Lung (tissue), 12 donors: Measurements from ENCODE around the gene SIM2. TPM values are rescaled to one million over a fixed set of nuclear protein-coding genes. Genes with fewer than 3 reads are reported as not detected.
A peak's percentile ranks its signal among the peaks of the same experiment; 100 is the strongest.

Experiments used
- ATAC-seq: fragments of 200-7000 bp; cut with Tn5 transposase; one replicate; pipeline ENCODE4 v1.9.1; 2020; ENCODE audit warnings: moderate number of reproducible peaks; ENCODE audit not compliant: insufficient read depth, low FRiP score
- DNase-seq, 3 donors: peaks; one replicate each; pipeline ENCODE4 v3.0.0-alpha.2; 2013 to 2017
- H3K27ac ChIP-seq, 2 donors: one replicate each; pipeline ENCODE4 v1.5.1; 2013; ENCODE audit warnings: mild to moderate bottlenecking in 2 of 2, moderate library complexity in 2 of 2, control low read depth in 1 of 2, inconsistent platforms in 1 of 2, low read depth in 1 of 2, low read length in 1 of 2
- H3K27me3 ChIP-seq, 3 donors: one replicate each; pipeline ENCODE4 v1.5.1; 2013; ENCODE audit warnings: low read length in 2 of 3; ENCODE audit not compliant: control insufficient read depth in 3 of 3, insufficient read depth in 3 of 3
- H3K36me3 ChIP-seq, 4 donors: one replicate each; pipeline ENCODE4 v1.5.1; 2013; ENCODE audit warnings: low read length in 4 of 4, mild to moderate bottlenecking in 1 of 4, moderate library complexity in 1 of 4; ENCODE audit not compliant: control insufficient read depth in 4 of 4, insufficient read depth in 4 of 4
- H3K4me1 ChIP-seq, 5 donors: one replicate each; pipeline ENCODE4 v1.5.1; 2013; ENCODE audit warnings: low read length in 5 of 5, mild to moderate bottlenecking in 2 of 5, moderate library complexity in 1 of 5; ENCODE audit not compliant: control insufficient read depth in 5 of 5, insufficient read depth in 5 of 5
- H3K4me3 ChIP-seq: one replicate; pipeline ENCODE4 v1.5.1; 2013; ENCODE audit warnings: mild to moderate bottlenecking, control low read depth, moderate library complexity
- H3K9ac ChIP-seq, 2 donors: one replicate each; pipeline ENCODE4 v1.5.1; 2013; ENCODE audit warnings: low read length in 2 of 2, control low read depth in 1 of 2; ENCODE audit not compliant: insufficient read depth in 1 of 2
- H3K9me3 ChIP-seq, 4 donors: one replicate each; pipeline ENCODE4 v1.5.1; 2013; ENCODE audit warnings: low read length in 3 of 4, mild to moderate bottlenecking in 1 of 4, moderate library complexity in 1 of 4; ENCODE audit not compliant: control insufficient read depth in 4 of 4, insufficient read depth in 3 of 4
- WGBS, 2 donors: extraction: QIAGEN DNeasy Blood & Tissue Kit; methylation state at CpG; one replicate each; pipeline ENCODE4 v1.1.7; 2013; 5-methylcytosine and 5-hydroxymethylcytosine counted together
- polyA plus RNA-seq, 2 donors: library from polyadenylated mRNA; stranded (reverse); fragments of 200-250 nt; gene quantifications; one replicate each; pipeline ENCODE4 v1.2.1, GENCODE V29; 2013
- total RNA-seq, 2 donors: library from RNA; depleted of rRNA in 1 of 2; stranded (reverse); fragments of >200 nt in 1 of 2; gene quantifications; one replicate each; pipeline ENCODE4 v1.2.1, GENCODE V29; 2014 to 2021
- TF ChIP-seq, protein P1 (sequence below): IDR thresholded peaks from 2 replicates; pipeline ENCODE4 v1.5.1; 2012; ENCODE audit warnings: mild to moderate bottlenecking; ENCODE audit errors: control extremely low read depth, extremely low read depth
- donor health status: control.
- donor health status: control.
- donor health status: Bipolar disorder and iron deficiency.
- donor health status: healthy.
- donor health status: DM: yes; HTN: yes; CAD: no.

SIM2 gene
- total and polyA plus RNA-seq, 4 donors: not detected

DNA sequence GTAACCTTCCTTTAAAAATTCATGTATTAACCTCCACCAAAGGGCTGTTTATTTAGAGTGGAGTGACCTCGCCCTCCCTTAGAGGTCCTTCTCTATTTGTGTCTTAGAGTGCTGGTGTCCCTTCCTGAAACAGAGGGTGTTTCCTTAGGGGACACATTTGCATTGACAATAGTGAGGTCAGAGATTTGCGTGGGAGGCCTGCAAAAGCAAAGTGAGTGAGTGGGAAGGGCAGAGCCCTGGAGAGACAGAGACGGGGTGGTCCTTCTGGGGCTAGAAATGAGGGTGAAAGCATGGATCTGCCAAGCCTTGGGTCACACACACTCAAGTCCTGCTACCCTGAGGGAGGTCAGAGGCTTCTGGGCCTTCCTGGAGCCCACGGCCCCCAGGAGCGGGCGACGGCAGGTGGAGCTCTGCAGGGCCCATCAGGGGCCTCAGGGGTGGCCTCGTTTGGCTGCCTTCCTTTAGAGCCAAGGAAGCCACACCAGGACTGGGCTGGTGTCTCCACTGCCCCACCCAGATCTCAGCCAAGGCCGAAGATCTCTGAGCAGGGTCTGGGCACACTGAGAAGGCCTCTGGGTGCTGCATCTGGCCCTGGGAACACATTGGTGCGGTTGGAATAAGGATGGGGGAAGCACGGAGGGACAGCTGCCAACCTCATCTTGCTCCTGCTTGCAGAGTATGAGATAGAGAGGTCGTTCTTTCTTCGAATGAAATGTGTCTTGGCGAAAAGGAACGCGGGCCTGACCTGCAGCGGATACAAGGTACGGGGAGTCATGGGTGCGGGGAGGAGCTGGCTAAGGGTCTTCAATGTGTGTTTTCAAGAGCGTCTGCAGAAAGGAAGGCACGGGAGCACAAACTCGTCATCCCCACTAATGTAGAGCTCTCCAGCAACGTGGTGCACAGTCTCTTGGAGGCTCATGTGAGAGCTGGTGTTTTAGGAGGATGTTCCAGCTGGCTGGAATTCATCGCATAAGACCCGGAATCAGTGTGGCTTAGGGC, 23.8 kb downstream of the SIM2 start:
- Histone ChIP-seq H3K27me3 (peaks cover 2 to 6% (median 5%) of the 10 kb centered on the region in 3 donors), H3K9me3 (peaks cover 0 to 2% (median 0%) of the 10 kb centered on the region in 4 donors), H3K9ac (no peak overlapping the region), H3K4me3 (no peak overlapping the region), H3K36me3 (no peaks in the 10 kb centered on the region), H3K27ac (no peak overlapping the region), H3K4me1 (peaks cover 0 to 5% (median 0%) of the 10 kb centered on the region in 5 donors)
- no peak for DNase-seq
- WGBS, 2 donors: 89 to 94% methylated on average over 25 of the region's 25 CpGs
- no peak for ATAC-seq
- TF ChIP-seq, protein P1, sequence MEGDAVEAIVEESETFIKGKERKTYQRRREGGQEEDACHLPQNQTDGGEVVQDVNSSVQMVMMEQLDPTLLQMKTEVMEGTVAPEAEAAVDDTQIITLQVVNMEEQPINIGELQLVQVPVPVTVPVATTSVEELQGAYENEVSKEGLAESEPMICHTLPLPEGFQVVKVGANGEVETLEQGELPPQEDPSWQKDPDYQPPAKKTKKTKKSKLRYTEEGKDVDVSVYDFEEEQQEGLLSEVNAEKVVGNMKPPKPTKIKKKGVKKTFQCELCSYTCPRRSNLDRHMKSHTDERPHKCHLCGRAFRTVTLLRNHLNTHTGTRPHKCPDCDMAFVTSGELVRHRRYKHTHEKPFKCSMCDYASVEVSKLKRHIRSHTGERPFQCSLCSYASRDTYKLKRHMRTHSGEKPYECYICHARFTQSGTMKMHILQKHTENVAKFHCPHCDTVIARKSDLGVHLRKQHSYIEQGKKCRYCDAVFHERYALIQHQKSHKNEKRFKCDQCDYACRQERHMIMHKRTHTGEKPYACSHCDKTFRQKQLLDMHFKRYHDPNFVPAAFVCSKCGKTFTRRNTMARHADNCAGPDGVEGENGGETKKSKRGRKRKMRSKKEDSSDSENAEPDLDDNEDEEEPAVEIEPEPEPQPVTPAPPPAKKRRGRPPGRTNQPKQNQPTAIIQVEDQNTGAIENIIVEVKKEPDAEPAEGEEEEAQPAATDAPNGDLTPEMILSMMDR: no peak

DNA sequence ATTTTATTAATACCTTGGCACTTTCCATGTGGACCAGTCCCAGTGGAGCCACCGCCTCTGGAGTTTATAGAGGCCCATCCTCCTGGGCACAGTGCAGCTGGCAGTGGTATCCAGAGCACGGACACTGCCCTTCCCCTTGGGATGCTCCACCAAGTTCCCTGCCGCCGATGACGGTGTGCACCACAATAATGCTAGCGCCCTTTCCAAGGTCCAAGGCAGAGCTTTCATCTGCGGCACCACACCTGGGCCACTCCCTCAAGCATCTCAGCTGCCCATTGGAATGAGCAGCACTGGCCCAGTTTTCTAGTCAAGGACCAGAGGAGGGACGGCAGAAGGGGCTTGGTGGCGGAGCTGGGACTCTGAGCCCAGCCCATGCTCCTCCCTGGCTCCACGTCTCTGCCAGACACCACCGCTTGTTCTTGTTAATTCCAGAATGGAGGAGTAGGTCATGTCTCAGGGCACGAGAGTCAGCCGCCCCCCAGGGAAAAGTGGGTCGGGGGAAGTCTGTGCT, 24.5 kb downstream of the SIM2 start:
- peaks cover 0 to 5% (median 0%) of the 10 kb centered on the region in 5 donors for H3K4me1 ChIP-seq
- peaks cover 0 to 2% (median 0%) of the 10 kb centered on the region in 4 donors for H3K9me3 ChIP-seq
- no peak overlapping the region for H3K9ac ChIP-seq
- WGBS, 2 donors: 92 to 93% methylated on average over 14 of the region's 14 CpGs
- no peaks in the 10 kb centered on the region for H3K36me3 ChIP-seq
- TF ChIP-seq, protein P1: no peak
- no peak overlapping the region for H3K4me3 ChIP-seq
- ATAC-seq (no peak), DNase-seq (no peak)
- H3K27ac ChIP-seq: no peak overlapping the region
- peaks cover 0 to 6% (median 0%) of the 10 kb centered on the region in 3 donors for H3K27me3 ChIP-seq

DNA sequence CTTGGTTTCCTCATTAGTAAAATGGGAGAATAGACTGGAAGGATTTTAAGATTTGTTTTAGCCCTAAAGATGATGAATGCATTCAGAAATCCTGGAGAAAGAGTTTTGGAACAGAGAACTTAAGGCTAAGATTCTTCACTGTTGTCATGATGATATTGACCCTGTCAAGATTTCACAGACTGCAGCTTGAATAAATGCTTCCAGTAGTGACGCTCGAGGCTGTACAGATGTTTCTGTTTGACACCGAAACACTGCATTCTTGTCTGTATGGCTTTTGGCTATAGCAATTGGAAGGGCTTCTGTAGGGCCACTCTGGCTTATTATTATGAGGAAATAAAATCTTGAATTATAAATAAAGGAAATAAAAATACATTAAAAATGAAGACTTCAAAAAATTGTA, 25.7 kb downstream of the SIM2 start:
- ATAC-seq (no peak), DNase-seq (peak in 1 of 3 donors; percentile 69)
- H3K4me1 ChIP-seq: peaks cover 0 to 5% (median 0%) of the 10 kb centered on the region in 5 donors
- H3K27ac ChIP-seq: no peak overlapping the region
- H3K9me3 ChIP-seq: peaks cover 0 to 2% (median 0%) of the 10 kb centered on the region in 4 donors
- H3K36me3 ChIP-seq: no peaks in the 10 kb centered on the region
- TF ChIP-seq, protein P1: no peak
- 77 to 82% methylated on average over 3 of the region's 3 CpGs for WGBS, 2 donors
- H3K27me3 ChIP-seq: peaks cover 0 to 4% (median 0%) of the 10 kb centered on the region in 3 donors
- no peak overlapping the region for H3K9ac ChIP-seq
- H3K4me3 ChIP-seq: no peak overlapping the region
